ENCODE results near the gene EVPL. TPM values are rescaled to one million over a fixed set of nuclear protein-coding genes. Genes with fewer than 3 reads are reported as not detected.

Gene EVPL
- total RNA-seq, 1 donor from 2014 or later = 0.11 TPM

DNA sequence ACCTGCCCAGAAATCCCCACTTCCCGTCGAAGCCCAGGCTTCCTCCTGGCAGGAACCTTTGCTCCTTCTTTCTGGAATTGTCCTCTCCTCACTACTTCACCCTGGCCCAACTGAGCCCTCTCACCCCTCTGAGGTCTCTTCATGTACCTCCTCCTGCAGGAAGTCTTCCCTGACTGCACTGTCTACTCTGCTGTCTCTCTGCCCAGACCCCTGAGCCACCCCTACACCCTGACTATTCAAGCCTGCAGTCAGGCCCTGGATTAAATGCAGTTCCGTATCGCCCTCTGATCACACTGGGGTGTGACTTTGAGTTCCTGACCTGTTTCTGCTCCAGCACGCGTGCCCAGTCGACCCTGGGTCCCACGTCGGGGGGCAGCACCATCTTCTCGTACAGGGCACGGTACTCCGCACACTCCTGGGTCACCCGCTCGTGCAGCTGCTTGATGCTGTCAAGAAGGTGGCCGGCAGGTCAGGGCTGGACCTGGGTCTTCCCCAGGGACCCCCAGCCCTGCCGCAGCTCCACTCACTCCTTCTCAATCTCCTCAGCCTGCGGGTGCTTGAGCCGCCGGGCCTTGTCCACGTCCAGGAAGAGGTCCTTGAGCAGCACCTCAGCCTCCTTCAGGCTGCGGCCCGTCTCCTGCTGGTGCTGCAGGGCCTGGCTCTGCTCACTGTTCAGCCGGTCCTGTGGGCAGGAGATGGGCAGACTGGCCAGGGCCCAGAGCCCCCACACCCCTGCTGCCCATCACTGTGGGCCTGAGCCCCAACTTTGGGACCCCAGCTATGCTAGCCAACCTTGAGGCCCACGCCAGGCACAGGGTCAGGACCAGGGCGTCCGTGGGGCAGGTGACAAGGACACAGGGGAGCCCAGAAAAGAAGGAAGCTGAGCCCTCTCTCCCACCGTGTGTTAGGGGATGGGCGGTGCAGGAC, 3.9 kb downstream of the EVPL start:
- no peak for DNase-seq (ENCODE audit: missing footprints)
- intact Hi-C loops (cut with DNase I) = no loop called here
- no peak for ATAC-seq

- ATAC-seq (no peak), DNase-seq (ENCODE audit: missing footprints) (no peak)
- intact Hi-C loops (cut with DNase I) = no loop called here
These were observed 4.8 kb downstream of the EVPL start for GRCh38 chr17:76022285-76022684.

GRCh38 chr17:76019833-76020467, 7.2 kb downstream of the EVPL start:
- DNase-seq (ENCODE audit: missing footprints) (no peak), ATAC-seq (no peak)
- intact Hi-C loops (cut with DNase I) = loop anchor here (5.0 kb wide), 1 partner anchor 162 kb away; no protein-coding TSS in a partner anchor

- DNase-seq (ENCODE audit: missing footprints) = no peak
- no peak for ATAC-seq
- intact Hi-C loops (cut with DNase I) = loop anchor here (5.0 kb wide), 1 partner anchor 164 kb away; no protein-coding TSS in a partner anchor
These were observed 8.3 kb downstream of the EVPL start for GRCh38 chr17:76018801-76019200.

- DNase-seq (ENCODE audit: missing footprints) = no peak
- intact Hi-C loops (cut with DNase I) = loop anchor here (5.0 kb wide), 1 partner anchor 164 kb away; no protein-coding TSS in a partner anchor
- no peak for ATAC-seq
These were observed 8.8 kb downstream of the EVPL start for GRCh38 chr17:76018340-76018680.

DNA sequence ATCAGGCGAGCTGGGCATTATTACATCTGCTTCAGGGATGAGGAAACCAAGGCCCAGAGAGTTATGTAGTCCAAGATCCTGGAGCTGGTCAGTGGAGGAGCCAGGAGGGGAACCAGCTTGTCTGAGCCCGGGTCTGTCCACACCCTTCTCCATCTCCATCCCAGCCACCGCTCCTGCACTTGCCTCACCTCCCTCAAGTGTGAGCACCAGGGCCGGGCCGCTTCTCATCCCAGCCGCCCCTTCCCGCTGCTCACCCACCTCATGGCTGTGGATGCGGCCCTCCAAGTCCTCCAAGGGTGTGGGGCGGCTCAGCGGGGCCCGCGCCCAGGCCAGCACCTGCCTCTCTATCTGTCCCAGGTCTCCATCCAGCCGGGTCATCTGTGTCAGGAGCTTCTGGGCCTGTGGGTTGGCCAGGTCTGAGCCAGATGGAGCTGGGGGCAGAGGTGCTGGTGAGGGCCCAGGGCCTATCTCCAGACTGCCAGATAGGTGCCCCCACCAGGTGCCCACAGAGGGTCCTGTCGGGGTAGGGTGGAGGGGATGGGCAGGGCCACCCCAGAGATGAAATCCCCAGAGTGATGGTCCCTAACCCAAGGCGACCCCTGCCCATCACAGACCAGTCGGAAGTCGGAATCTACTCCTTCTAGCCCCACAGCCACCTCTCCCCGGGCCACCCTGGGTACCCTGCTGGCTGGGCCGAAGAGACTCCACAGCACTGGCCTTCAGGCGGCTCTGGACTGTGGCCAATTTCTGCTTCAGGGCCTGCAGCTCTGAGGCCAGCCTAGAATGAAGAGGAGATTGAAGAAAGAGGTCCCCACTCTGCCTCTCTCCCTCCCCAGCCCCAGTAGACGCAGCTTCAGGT, 9.4 kb downstream of the EVPL start:
- no peak for ATAC-seq
- DNase-seq (ENCODE audit: missing footprints) = no peak
- intact Hi-C loops (cut with DNase I) = loop anchor here (5.0 kb wide), 1 partner anchor 165 kb away; no protein-coding TSS in a partner anchor

GRCh38 chr17:76014925-76015261, 12.2 kb downstream of the EVPL start:
- intact Hi-C loops (cut with DNase I) = loop anchor here (5.0 kb wide), 2 partner anchors 167 to 282 kb away; no protein-coding TSS in a partner anchor
- ATAC-seq (no peak), DNase-seq (ENCODE audit: missing footprints) (peak; percentile 59)

GRCh38 chr17:76014100-76014924, 12.8 kb downstream of the EVPL start:
- intact Hi-C loops (cut with DNase I) = loop anchor here (5.0 kb wide), 1 partner anchor 283 kb away; no protein-coding TSS in a partner anchor
- peak; percentile 86 for DNase-seq (ENCODE audit: missing footprints)

DNA sequence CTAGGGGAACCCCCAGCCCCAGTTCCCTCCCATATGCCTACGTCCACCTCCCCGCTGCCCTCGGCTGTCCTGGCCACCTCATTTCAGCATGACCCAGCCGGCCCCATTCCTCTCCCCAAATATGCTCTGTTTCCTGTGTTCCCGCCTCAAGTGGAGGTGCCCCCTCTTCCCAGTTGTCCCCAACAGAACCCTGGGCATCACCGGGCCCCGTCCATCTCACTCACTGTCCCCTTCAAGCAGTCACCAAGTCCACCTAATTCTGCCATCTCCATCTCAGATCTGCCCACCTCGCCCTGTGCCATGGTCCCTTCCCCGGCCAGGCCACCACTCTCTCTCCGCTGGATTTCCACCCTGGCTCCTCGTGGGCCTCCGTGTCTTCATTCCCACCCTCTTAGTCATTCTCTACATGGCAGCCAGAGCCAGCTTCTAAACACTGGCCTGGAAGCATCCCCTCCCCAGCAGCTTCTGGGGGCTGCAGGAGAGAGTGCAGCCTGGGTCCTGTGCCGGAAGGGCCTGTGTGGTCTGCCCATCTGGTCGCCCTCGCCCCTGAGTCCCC, 13.7 kb downstream of the EVPL start:
- DNase-seq (ENCODE audit: missing footprints) (peak; percentile 11), ATAC-seq (no peak)
- intact Hi-C loops (cut with DNase I) = loop anchor here (5.0 kb wide), 1 partner anchor 284 kb away; no protein-coding TSS in a partner anchor

More at GRCh38 chr17:76014100-76014924, 12.8 kb downstream of the EVPL start:
- ATAC-seq = peak; percentile 77

DNA sequence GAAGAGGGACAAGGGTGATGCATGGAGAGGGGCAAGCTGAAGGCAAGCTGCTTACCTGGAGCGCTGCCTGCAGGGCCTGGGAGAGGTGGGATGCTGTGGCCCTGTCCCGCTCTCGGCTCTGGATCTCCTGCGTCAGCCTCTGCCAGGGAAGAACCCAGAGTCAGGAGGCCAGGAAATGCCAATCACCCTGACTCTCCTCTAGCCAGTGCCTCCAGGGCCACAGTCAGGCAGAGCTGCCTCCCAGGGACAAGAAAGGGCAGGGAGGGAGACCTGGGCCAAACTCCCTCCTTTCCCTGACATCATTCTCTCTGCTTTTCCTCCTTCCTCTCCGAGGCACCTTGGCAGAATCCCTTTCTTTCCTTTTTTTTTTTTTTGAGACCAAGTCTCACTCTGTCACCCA, 15.2 kb downstream of the EVPL start:
- DNase-seq (ENCODE audit: missing footprints) (no peak), ATAC-seq (no peak)
- intact Hi-C loops (cut with DNase I) = loop anchor here (5.0 kb wide), 1 partner anchor 285 kb away; no protein-coding TSS in a partner anchor

DNA sequence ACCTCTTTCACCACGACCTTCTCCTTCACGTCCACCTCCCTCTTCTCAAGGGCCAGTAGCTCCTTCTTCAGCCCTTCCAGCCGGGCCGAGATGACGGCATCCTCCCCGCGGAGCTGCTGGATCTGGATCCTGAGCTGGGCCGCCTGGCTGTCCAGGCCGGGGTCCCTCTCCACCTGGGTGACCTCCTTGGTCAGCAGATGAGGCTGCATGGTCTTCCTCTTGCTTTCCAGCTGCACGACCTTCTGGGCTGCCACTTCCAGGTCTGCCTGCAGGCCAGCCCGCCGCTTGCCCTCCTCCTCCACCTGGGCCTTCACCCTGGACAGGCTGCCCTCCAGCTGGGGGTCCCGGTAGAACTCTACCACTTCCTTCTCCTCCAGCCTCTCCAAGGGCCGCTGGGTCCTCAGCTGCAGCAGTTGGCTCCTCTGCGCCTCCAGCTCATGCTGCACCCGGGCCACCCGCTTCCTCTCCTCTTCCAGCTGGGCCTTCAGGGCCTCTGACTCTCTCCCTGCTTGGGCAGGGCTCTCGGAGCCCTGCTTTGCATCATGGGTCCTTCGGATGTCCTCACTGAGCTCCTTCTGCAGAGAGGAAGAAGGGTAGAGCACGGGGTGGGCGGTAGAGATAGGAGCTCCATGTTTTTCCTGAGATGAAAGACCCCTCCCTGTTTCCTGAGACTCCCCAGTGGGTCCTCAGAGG, 17.0 kb downstream of the EVPL start:
- DNase-seq (ENCODE audit: missing footprints) = no peak
- intact Hi-C loops (cut with DNase I) = loop anchor here (5.0 to 10.0 kb wide), 2 partner anchors 235 to 287 kb away; a partner anchor contains a TSS
- no peak for ATAC-seq

DNA sequence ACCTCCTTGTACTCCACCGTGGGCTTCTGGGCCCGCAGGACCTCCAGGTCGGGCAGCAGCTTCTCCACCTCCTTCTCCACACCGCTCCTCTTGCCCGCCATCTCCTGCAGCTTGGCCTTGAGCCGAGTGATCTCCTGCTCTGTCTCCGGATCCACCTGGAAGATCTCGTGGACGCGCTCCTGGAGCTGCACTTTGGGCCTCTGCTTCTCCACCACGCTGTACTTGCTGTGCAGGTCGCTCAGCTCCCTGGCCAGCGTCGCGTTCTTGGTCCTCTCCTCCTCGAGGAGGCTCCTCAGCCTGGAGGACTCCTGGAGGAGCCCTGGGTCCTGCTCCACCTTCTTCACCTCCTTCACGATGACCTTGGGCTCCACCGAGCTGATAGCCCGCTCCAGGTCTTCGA, 17.7 kb downstream of the EVPL start:
- ATAC-seq (no peak), DNase-seq (ENCODE audit: missing footprints) (no peak)
- intact Hi-C loops (cut with DNase I) = loop anchor here (10.0 kb wide), 1 partner anchor 235 kb away; a partner anchor contains a TSS

GRCh38 chr17:76008630-76009425, 18.3 kb downstream of the EVPL start:
- no peak for ATAC-seq
- intact Hi-C loops (cut with DNase I) = loop anchor here (10.0 kb wide), 1 partner anchor 234 kb away; a partner anchor contains a TSS
- no peak for DNase-seq (ENCODE audit: missing footprints)

DNA sequence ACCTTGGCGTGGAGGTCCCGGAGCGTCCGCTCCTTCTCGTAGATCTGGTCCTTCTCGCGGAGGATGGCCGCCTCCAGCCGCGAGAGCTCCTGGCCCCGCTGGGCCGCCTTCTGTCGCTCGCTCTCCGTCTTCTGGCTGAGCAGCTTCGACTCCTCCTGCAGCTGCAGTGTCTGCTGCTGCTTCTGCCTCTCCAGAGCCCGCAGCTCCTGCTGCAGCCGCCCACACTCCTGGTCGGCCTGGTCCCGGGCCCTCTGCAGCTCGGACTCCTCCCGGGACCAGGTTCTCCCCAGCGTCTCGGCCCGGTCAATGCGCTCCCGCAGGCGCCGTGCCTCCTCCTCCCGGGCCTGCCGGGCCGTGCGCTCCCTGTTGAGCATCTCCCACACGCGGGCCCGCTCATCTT, 18.9 kb downstream of the EVPL start:
- no peak for ATAC-seq
- no peak for DNase-seq (ENCODE audit: missing footprints)
- intact Hi-C loops (cut with DNase I) = loop anchor here (10.0 kb wide), 1 partner anchor 233 kb away; a partner anchor contains a TSS

GRCh38 chr17:76007850-76008165, 19.3 kb downstream of the EVPL start:
- DNase-seq (ENCODE audit: missing footprints) = no peak
- intact Hi-C loops (cut with DNase I) = loop anchor here (10.0 kb wide), 1 partner anchor 233 kb away; a partner anchor contains a TSS
- ATAC-seq = no peak

DNA sequence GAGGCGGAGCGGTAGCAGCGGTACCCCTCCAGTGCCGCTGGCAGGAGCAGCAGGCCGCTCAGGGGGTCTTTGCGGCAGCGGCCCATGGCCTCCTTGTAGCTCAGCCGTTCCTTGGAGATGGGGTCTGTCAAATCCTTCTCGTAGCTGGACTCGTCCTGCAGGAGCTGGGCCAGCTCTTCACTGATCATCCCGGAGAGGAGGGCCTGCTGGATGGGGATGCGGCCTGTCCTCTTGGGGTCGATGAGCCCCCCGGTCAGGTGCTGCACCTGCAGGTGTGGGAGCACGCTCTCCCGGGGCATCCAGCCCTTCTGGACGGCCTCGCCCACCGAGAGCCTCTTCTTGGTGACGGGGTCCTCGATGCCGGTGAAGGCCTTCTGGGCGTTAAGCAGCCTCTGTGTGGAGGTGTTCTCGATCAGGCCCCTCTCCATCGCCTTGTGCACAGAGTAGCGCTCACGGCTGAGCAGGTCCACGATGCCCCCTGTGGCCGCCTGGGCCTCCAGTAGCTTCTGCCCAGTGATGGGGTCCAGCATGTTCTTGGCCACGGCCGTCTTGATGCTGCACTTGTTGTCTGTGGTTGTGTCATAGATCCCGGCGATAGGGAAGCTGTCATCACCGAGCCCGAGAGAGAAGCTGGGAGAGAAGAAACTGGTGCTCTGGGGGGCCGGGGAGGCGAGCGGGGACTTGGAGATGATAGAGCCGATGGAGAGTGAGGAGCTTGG, 19.8 kb downstream of the EVPL start:
- no peak for ATAC-seq
- intact Hi-C loops (cut with DNase I) = loop anchor here (10.0 kb wide), 1 partner anchor 232 kb away; a partner anchor contains a TSS
- no peak for DNase-seq (ENCODE audit: missing footprints)
